Stimulated activated CD8-positive, alpha-beta memory T cell treated with anti-CD3 and anti-CD28 coated beads, Interleukin-15, amount 100 ng/mL, for 48 hours (primary cell): ENCODE data around the gene ST3GAL3.

Experiments
- DNase-seq, 2 donors: peaks; one replicate each; pipeline ENCODE4 v3.0.0-alpha.2; 2020; ENCODE audit warnings: low read depth in 2 of 2

The ST3GAL3 gene

DNA sequence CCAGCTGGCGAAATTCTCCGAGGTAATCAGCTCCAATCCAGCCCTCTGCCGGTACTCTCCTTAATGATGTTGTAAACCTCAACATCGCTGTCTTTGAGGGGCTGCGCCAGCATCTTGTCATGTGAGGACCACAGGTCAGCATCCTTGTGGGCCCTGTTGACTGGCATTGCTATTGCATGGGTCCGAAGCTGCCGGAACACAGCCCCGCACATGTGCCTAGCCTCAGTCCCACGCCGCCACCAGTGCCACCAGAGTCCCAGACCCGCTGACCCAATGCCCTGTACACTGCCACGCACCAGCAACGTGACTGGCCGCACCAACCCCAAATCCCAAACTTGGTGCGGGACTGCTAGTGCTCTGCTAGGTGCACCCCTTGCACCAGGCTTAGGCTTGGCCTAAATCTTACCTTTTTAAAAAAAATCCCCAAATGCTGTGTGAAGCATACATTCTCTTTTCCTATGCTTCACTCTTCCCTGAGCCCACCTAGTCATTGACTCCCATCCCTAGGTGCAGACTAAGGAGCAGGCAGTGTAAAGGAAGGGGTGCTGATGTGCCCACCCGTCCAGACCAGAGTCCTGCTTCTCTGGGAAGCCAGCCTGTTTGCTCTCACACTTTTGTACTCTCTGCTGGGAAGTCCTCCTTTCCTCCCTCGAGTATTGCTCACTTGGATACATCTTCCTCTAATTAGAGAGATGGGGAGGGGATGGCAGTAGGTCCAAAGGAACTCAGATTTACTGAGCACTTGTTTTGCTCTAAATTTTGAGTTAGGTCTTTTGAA lies 144.4 kb downstream of the ST3GAL3 start:
- DNase-seq: no peak

GRCh38 chr1:43853161-43853921 lies 146.0 kb downstream of the ST3GAL3 start:
- no peak for DNase-seq

DNA sequence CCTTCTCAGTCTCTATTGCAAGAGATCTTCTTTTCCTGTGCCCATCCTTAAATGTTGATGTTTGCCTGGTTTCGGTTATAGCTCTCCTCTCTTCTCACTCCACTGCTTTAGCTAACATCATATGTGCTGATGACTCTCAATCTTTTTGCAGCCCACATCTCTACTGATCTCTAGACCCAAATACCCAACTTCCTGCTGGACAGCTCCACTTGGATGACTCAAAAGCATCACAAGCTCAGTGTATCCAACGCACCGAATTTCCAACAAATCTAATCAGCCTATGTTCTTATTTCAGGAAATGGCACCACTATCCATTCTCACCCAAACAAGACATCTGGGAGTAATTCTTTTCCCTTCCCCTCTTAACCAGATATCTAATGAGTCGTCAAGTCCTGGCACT lies 147.1 kb downstream of the ST3GAL3 start:
- no peak for DNase-seq

DNA sequence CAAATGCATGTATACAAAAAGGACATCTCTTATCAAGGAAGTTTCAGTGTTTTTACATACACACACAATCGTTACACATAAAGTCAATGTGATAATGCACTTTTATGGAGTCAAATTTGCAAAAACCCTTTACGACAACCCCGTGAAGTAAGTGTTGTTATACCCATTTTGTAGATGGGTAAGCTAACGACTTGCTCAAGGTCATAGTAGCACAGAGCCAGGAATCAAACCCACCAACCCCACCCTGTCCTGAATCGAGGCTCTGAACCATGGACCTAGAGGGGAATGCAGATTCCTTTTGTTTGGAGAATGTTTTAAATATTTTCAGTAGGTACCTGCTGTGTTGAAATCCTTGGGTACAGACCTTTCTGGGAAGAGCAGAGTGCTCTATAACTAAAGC lies 148.9 kb downstream of the ST3GAL3 start:
- DNase-seq: no peak

DNA sequence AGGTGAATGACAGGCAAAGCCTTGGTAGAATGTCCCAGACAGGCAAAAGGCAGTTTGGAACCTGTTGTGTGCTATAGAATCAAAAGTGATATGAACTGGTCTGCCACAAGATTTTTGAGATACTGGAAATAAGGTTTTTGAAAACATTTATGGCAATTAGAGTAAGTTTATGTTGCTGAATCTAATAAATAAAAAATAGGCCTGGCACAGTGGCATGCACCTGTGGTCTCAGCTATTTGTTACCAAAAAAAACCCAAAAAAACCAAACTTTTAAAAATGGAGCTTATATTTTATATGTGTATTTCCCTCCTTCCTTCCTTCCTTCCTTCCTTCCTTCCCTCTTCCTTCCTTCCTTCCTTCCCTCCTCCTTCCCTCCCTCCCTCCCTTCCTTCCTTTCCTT lies 149.8 kb downstream of the ST3GAL3 start:
- no peak for DNase-seq

DNA sequence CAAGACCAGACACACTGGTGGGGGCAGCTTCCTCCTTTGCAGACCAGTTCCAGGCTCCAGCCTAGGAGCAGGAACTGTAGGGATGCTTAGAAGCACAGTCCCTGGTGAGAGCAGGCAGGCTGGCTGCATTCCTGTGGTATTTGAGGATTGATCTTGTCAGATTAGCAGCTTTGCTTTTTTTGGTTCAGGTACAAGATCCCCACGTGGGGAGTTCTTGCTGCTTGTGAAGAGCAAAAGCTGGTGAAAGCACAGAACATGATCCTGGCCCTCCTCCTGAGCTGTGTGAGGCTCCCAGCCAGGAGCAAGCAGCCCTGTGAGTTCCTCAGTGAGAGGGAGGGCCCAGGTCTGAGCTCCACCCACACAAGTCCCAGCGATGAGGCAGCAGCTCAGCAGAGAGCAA lies 151.0 kb downstream of the ST3GAL3 start:
- DNase-seq: no peak

DNA sequence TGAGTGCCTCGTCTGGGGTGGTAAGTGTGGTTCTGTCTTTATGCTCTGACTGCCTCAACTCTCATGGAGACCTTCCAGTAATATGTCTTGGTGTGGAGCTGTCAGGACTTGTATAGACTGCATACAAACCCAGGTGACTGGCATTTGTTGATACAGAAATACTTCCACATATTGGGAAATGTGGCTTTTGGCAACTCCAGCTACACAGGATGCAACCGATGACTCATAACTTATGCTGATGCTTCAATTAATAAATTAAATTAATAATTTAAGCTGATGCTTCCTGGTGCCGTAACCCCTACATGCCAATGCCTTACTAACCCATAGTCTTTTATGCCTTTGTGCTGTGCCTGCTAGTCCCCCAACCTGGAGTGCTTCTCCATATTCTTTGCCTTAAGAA lies 154.0 kb downstream of the ST3GAL3 start:
- no peak for DNase-seq

GRCh38 chr1:43861988-43862735 lies 154.8 kb downstream of the ST3GAL3 start:
- DNase-seq: no peak

GRCh38 chr1:43864111-43865045 lies 157.0 kb downstream of the ST3GAL3 start:
- DNase-seq: no peak

- DNase-seq: no peak
Observed at GRCh38 chr1:43866201-43866600, 158.9 kb downstream of the ST3GAL3 start.

DNA sequence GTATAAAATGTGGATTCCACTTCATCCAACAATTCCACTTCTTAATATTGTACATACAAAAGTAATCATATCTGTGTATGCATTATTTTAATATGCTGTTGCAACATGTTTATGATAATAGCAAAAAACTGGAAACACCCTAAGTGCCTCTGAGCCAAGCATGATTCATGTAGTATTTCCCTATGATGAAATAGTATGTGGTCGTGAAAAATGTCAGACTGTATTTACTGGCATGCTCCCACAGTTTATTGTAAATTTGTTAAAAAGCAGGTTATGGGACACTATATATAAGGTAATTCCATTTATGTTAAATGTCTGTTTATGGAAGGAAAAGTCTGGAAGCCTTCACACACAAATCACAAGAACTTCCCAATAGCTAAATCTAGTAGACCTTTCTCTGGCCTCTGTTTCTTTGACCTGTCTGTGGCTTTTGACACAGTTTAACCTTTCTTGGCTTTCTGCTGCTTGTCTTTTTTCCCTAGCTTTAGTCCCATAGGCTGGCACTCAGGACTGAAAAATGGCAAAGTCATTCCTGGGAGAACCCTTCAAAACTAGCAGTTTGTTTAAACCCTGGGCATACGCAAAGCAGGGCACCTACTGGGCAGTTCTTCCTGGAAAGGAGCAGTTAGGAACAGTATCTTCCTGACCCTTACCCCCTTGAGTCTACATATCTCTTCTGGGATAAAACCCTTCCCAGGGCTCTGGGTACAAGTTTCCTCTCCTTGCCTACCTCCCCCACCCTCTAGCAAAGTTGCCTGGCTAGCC lies 160.8 kb downstream of the ST3GAL3 start:
- DNase-seq: no peak

GRCh38 chr1:43868741-43869067 lies 161.4 kb downstream of the ST3GAL3 start:
- DNase-seq: no peak

GRCh38 chr1:43870306-43870705 lies 163.0 kb downstream of the ST3GAL3 start:
- DNase-seq: no peak

GRCh38 chr1:43871181-43871910 lies 164.0 kb downstream of the ST3GAL3 start:
- DNase-seq: no peak

DNA sequence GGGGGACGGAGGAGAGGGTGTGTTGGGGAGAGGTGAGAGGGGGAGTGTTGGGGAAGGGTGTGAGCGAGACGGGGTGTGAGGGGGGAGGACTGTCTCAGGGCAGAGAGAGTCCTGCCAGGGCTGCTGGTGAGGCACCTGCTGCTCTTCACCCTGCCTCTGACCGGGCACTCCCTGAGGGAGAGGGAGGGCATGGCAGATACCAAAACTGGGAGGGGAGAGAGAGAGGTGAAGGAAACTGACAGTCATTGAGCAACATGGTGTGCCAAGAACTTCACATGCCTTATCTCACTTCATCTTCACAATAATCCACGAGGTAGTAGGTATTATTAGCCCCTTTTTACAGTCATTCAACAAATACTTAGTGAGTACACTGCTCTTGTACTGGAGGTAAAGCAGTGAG lies 164.9 kb downstream of the ST3GAL3 start:
- no peak for DNase-seq

DNA sequence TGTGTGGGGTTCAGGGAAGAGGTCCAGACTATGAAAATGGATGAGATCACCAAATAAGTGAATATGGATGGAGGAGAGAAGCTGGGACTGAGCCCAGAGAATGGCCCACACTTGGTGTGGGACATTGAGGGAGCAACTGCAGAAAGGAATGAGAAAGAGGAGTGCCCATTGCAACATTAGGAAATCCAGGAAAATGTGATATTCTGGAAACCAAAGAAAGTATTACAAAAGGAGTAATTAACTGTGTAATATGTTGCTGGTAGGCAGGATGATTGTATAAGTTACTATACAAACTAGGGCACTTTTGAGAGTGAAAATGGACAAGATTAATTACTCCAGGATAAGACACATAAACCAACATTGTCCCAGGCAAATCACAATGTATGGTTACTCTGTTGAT lies 166.5 kb downstream of the ST3GAL3 start:
- no peak for DNase-seq

- DNase-seq: no peak
Observed at GRCh38 chr1:43874716-43875115, 167.4 kb downstream of the ST3GAL3 start.

- no peak for DNase-seq
Observed at GRCh38 chr1:43875331-43875730, 168.0 kb downstream of the ST3GAL3 start.

GRCh38 chr1:43877101-43877500 lies 169.8 kb downstream of the ST3GAL3 start:
- no peak for DNase-seq

DNA sequence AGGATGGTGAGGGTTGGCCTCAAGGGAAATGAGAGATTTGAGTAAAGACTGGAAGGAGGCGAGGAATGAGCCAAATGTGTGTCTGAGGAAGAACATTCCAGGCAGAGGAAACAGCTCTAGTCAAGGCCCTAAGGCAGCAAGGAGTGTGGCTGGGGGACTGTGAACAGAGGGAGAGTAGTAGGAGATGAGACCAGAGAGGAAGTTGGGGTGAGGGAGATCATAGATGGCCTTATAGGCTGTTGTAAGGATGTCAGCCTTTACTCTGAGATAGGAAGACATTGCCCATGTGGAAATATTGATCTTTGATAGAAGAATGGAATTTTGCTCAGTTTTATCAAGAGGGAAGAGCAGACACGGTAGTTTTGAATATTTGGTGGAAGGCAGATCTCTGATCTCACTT lies 171.1 kb downstream of the ST3GAL3 start:
- no peak for DNase-seq
